WTC11 (cell line): ENCODE measurements around the gene PXYLP1. TPM values are rescaled to one million over a fixed set of nuclear protein-coding genes. Genes with fewer than 3 reads are reported as not detected.

ENCODE experiments used
- ATAC-seq: fragments of 200-7000 bp; cut with Tn5 transposase; 2 replicates; pipeline ENCODE4 v1.10.0; 2021; ENCODE audit warnings: mild to moderate bottlenecking, moderate library complexity
- CTCF ChIA-PET: fragments of 300-600 bp; sonication (Branson Sonifier 250); formaldehyde crosslinking; loops from one replicate; lab custom pipeline; 2021; ENCODE audit warnings: antibody characterized with exemption; lab: Charles Lee
- POLR2A ChIA-PET: fragments of 350-600 bp; sonication (Branson Sonifier 250); formaldehyde crosslinking; loops from one replicate; lab custom pipeline; 2021; ENCODE audit warnings: antibody characterized with exemption; lab: Charles Lee
- DNase-seq: peaks from one replicate; pipeline ENCODE4 v3.0.0; 2021; ENCODE audit warnings: low spot score
- H3K27ac Mint-ChIP-seq: 2 replicates; pipeline ENCODE4 v1.8.0; 2021; ENCODE audit warnings: mixed read lengths
- H3K27me3 Mint-ChIP-seq: 2 replicates; pipeline ENCODE4 v1.8.0; 2021; ENCODE audit warnings: low read depth, mild to moderate bottlenecking, moderate library complexity, mixed read lengths
- H3K36me3 Mint-ChIP-seq: 2 replicates; pipeline ENCODE4 v1.8.0; 2021; ENCODE audit warnings: mixed read lengths
- H3K4me1 Mint-ChIP-seq: 2 replicates; pipeline ENCODE4 v1.8.0; 2022; ENCODE audit warnings: mixed read lengths
- H3K4me3 Mint-ChIP-seq: 2 replicates; pipeline ENCODE4 v1.8.0; 2021; ENCODE audit warnings: mild to moderate bottlenecking, moderate library complexity, mixed read lengths
- H3K9me3 Mint-ChIP-seq: 2 replicates; pipeline ENCODE4 v1.8.0; 2021; ENCODE audit warnings: mixed read lengths
- CREM ChIP-seq: sonication (generic); formaldehyde crosslinking; IDR thresholded peaks from 2 replicates; pipeline ENCODE4 v1.8.1; 2022; ENCODE audit warnings: mild to moderate bottlenecking, missing genetic modification reagents, moderate library complexity
- ELF4 ChIP-seq: sonication (generic); formaldehyde crosslinking; IDR thresholded peaks from 2 replicates; pipeline ENCODE4 v1.8.1; 2022; ENCODE audit warnings: low read depth, mild to moderate bottlenecking, moderate library complexity, missing genetic modification reagents
- ETV6 ChIP-seq: sonication (generic); formaldehyde crosslinking; IDR thresholded peaks from 2 replicates; pipeline ENCODE4 v1.8.1; 2022; ENCODE audit warnings: mild to moderate bottlenecking, missing genetic modification reagents
- FOXJ3 ChIP-seq: sonication (generic); formaldehyde crosslinking; IDR thresholded peaks from 2 replicates; pipeline ENCODE4 v1.9.0; 2021; ENCODE audit warnings: missing genetic modification reagents, mild to moderate bottlenecking, borderline replicate concordance
- IRF2 ChIP-seq: sonication (generic); formaldehyde crosslinking; IDR thresholded peaks from 2 replicates; pipeline ENCODE4 v1.8.0; 2022; ENCODE audit warnings: low read depth, missing genetic modification reagents, borderline replicate concordance
- JUN ChIP-seq: sonication (generic); formaldehyde crosslinking; IDR thresholded peaks from 2 replicates; pipeline ENCODE4 v1.8.0; 2023; ENCODE audit warnings: mild to moderate bottlenecking, missing genetic modification reagents
- NFE2L1 ChIP-seq: sonication (generic); formaldehyde crosslinking; IDR thresholded peaks from 2 replicates; pipeline ENCODE4 v1.8.1; 2023; ENCODE audit warnings: missing genetic modification reagents
- NFYB ChIP-seq: sonication (generic); formaldehyde crosslinking; conservative IDR thresholded peaks from 2 replicates; pipeline ENCODE4 v1.8.0; 2022; ENCODE audit warnings: low read depth, missing genetic modification reagents
- NR1H2 ChIP-seq: sonication (generic); formaldehyde crosslinking; IDR thresholded peaks from 2 replicates; pipeline ENCODE4 v1.9.0; 2021; ENCODE audit warnings: mild to moderate bottlenecking, moderate library complexity, missing genetic modification reagents
- NR2C2 ChIP-seq: sonication (generic); formaldehyde crosslinking; IDR thresholded peaks from 2 replicates; pipeline ENCODE4 v1.8.0; 2022; ENCODE audit warnings: mild to moderate bottlenecking, missing genetic modification reagents
- PRRX2 ChIP-seq: fragments of 250-450 bp; sonication (Bioruptor Pico); IDR thresholded peaks from 2 replicates; pipeline ENCODE4 v1.8.0; 2021; ENCODE audit warnings: mild to moderate bottlenecking
- SOX15 ChIP-seq: fragments of 250-450 bp; sonication (Bioruptor Pico); IDR thresholded peaks from 2 replicates; pipeline ENCODE4 v1.9.0; 2021; ENCODE audit warnings: mild to moderate bottlenecking
- TCF7 ChIP-seq: sonication (generic); formaldehyde crosslinking; IDR thresholded peaks from 2 replicates; pipeline ENCODE4 v1.8.0; 2022; ENCODE audit warnings: mild to moderate bottlenecking, low read depth, missing genetic modification reagents, moderate library complexity
- ZNF263 ChIP-seq: sonication (generic); formaldehyde crosslinking; IDR thresholded peaks from 2 replicates; pipeline ENCODE4 v1.8.1; 2022; ENCODE audit warnings: low read depth, mild to moderate bottlenecking, moderate library complexity, missing genetic modification reagents
- ZNF396 ChIP-seq: fragments of 250-450 bp; sonication (Bioruptor Pico); IDR thresholded peaks from 2 replicates; pipeline ENCODE4 v1.8.0; 2021; ENCODE audit warnings: mild to moderate bottlenecking, moderate library complexity, borderline replicate concordance
- ZNF416 ChIP-seq: fragments of 250-450 bp; sonication (Bioruptor Pico); IDR thresholded peaks from 2 replicates; pipeline ENCODE4 v1.9.0; 2021; ENCODE audit warnings: mild to moderate bottlenecking, inconsistent platforms
- total RNA-seq: library from RNA; stranded (reverse); gene quantifications from 3 replicates; pipeline ENCODE4 v1.2.3, GENCODE V29; 2021
- TF ChIP-seq, protein P1 (sequence below): sonication (generic); formaldehyde crosslinking; IDR thresholded peaks from 2 replicates; pipeline ENCODE4 v1.8.1; 2022; ENCODE audit warnings: missing genetic modification reagents, borderline replicate concordance
- TF ChIP-seq, protein P2 (sequence below): sonication (generic); formaldehyde crosslinking; IDR thresholded peaks from 2 replicates; pipeline ENCODE4 v1.8.1; 2023; ENCODE audit warnings: mild to moderate bottlenecking, missing genetic modification reagents
- TF ChIP-seq, protein P3 (sequence below): sonication (generic); formaldehyde crosslinking; IDR thresholded peaks from 2 replicates; pipeline ENCODE4 v1.8.0; 2023; ENCODE audit warnings: missing genetic modification reagents, mild to moderate bottlenecking, borderline replicate concordance
- TF ChIP-seq, protein P4 (sequence below): sonication (generic); formaldehyde crosslinking; IDR thresholded peaks from 2 replicates; pipeline ENCODE4 v1.8.1; 2022; ENCODE audit warnings: mild to moderate bottlenecking, moderate library complexity, missing genetic modification reagents
- TF ChIP-seq, protein P5 (sequence below): fragments of 250-450 bp; sonication (Bioruptor Pico); IDR thresholded peaks from 2 replicates; pipeline ENCODE4 v1.8.0; 2021; ENCODE audit warnings: mild to moderate bottlenecking
- TF ChIP-seq, protein P6 (sequence below): sonication (generic); formaldehyde crosslinking; IDR thresholded peaks from 2 replicates; pipeline ENCODE4 v1.8.0; 2022; ENCODE audit warnings: mild to moderate bottlenecking, missing genetic modification reagents

Gene PXYLP1
- total RNA-seq, 1 experiment from 2014 or later = 20.1 TPM

DNA sequence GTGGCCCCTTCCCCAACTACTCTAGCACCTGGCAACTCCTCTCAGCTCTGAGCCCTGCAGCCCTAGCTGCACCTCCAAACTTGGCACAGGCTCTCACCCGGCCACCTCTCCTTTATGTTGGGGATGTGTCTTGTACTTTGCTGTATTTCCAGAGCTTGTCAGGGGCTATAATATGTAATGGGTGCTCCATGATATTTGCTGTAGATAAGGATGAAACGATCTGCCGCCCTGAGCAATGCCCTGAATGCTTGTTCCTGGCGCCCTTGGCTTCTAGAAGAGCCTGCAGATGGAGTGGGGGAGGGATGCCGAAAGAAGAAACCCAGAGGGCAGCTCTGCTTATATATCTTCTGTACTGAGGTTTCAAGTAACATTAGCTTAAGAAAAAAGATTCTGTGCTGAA, 100.8 kb downstream of the PXYLP1 start:
- no peak overlapping the region for H3K4me3 Mint-ChIP-seq
- POLR2A ChIA-PET = interaction anchor here (1.0 kb wide), 1 partner anchor 24 kb away, joined by 4 read pairs; no protein-coding TSS in a partner anchor
- H3K27ac Mint-ChIP-seq = no peak overlapping the region

DNA sequence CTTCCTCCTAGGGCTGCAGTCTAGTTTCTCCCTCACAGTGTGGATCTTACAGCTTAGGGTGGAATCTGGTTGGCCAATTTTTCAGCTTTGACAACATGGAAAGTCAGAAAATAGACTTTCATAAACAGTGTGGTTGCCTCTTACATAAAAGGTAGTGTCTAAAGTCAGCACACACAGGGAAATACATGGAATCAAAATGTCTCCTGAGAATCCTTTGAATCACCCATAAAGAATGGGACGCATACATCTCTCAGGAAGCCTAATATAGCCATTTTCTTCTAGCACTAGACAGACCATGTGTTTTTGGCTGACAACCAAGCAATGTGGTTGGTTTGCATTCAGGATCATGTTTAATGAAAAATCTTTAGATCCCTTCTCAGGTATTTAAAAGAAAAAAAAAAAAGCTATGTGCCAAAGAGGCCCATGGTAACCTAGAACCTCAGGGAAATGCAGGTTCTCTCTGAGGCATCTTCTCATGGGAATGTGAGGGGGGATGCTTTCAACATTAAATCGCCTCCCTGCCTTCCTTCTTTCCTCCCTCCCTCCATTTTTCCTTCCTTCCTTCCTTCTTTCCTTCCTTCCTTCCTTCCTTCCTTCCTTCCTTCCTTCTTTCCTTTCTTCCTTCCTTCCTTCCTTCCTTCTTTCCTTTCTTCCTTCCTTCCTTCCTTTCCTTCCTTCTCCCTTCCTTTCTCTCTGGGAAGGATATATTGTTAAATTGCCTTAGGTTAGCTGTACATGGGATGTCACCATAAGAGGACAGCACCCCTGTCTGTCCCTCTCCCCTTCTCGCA, 102.4 kb downstream of the PXYLP1 start:
- ChIA-PET CTCF (interaction anchor here (0.6 to 1.4 kb wide), 5 partner anchors 22 to 126 kb away, joined by 3 to 7 read pairs (median 5); no protein-coding TSS in a partner anchor), POLR2A (interaction anchor here (0.6 to 0.7 kb wide), 2 partner anchors 10 to 16 kb away, joined by 3 to 4 read pairs; no protein-coding TSS in a partner anchor)
- DNase-seq (no peak), ATAC-seq (no peak)
- H3K4me3 Mint-ChIP-seq = no peak overlapping the region
- peaks cover 3% of the 10 kb centered on the region; the same call in 1 of the 2 replicates for H3K9me3 Mint-ChIP-seq
- no peaks in the 10 kb centered on the region for H3K36me3 Mint-ChIP-seq
- H3K27me3 Mint-ChIP-seq = no peaks in the 10 kb centered on the region
- no peak for TF ChIP-seq TCF7 (CRISPR knock-in tag)
- TF ChIP-seq, protein P1, sequence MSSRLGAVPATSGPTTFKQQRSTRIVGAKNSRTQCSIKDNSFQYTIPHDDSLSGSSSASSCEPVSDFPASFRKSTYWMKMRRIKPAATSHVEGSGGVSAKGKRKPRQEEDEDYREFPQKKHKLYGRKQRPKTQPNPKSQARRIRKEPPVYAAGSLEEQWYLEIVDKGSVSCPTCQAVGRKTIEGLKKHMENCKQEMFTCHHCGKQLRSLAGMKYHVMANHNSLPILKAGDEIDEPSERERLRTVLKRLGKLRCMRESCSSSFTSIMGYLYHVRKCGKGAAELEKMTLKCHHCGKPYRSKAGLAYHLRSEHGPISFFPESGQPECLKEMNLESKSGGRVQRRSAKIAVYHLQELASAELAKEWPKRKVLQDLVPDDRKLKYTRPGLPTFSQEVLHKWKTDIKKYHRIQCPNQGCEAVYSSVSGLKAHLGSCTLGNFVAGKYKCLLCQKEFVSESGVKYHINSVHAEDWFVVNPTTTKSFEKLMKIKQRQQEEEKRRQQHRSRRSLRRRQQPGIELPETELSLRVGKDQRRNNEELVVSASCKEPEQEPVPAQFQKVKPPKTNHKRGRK (CRISPR knock-in tag) = peak; percentile 96
- H3K4me1 Mint-ChIP-seq = peaks cover 18% of the 10 kb centered on the region
- peak overlapping the region; percentile 4; the same call in 1 of the 2 replicates for H3K27ac Mint-ChIP-seq

More for the DNA sequence above, 100.8 kb downstream of the PXYLP1 start:
- DNase-seq (no peak), ATAC-seq (no peak)
- H3K4me1 Mint-ChIP-seq = peaks cover 18% of the 10 kb centered on the region
- TF ChIP-seq SOX15 (CRISPR knock-in tag) (no peak), FOXJ3 (CRISPR knock-in tag) (no peak), NFYB (CRISPR knock-in tag) (no peak), CREM (CRISPR knock-in tag) (no peak), PRRX2 (CRISPR knock-in tag) (no peak), IRF2 (no peak), NFE2L1 (CRISPR knock-in tag) (no peak), ELF4 (no peak), ZNF416 (CRISPR knock-in tag) (no peak), NR1H2 (CRISPR knock-in tag) (no peak), NR2C2 (CRISPR knock-in tag) (no peak), JUN (no peak), ZNF263 (CRISPR knock-in tag) (no peak), ETV6 (CRISPR knock-in tag) (no peak), ZNF396 (CRISPR knock-in tag) (no peak)
- TF ChIP-seq, protein P2, sequence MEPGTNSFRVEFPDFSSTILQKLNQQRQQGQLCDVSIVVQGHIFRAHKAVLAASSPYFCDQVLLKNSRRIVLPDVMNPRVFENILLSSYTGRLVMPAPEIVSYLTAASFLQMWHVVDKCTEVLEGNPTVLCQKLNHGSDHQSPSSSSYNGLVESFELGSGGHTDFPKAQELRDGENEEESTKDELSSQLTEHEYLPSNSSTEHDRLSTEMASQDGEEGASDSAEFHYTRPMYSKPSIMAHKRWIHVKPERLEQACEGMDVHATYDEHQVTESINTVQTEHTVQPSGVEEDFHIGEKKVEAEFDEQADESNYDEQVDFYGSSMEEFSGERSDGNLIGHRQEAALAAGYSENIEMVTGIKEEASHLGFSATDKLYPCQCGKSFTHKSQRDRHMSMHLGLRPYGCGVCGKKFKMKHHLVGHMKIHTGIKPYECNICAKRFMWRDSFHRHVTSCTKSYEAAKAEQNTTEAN (CRISPR knock-in tag) = no peak
- TF ChIP-seq, protein P3, sequence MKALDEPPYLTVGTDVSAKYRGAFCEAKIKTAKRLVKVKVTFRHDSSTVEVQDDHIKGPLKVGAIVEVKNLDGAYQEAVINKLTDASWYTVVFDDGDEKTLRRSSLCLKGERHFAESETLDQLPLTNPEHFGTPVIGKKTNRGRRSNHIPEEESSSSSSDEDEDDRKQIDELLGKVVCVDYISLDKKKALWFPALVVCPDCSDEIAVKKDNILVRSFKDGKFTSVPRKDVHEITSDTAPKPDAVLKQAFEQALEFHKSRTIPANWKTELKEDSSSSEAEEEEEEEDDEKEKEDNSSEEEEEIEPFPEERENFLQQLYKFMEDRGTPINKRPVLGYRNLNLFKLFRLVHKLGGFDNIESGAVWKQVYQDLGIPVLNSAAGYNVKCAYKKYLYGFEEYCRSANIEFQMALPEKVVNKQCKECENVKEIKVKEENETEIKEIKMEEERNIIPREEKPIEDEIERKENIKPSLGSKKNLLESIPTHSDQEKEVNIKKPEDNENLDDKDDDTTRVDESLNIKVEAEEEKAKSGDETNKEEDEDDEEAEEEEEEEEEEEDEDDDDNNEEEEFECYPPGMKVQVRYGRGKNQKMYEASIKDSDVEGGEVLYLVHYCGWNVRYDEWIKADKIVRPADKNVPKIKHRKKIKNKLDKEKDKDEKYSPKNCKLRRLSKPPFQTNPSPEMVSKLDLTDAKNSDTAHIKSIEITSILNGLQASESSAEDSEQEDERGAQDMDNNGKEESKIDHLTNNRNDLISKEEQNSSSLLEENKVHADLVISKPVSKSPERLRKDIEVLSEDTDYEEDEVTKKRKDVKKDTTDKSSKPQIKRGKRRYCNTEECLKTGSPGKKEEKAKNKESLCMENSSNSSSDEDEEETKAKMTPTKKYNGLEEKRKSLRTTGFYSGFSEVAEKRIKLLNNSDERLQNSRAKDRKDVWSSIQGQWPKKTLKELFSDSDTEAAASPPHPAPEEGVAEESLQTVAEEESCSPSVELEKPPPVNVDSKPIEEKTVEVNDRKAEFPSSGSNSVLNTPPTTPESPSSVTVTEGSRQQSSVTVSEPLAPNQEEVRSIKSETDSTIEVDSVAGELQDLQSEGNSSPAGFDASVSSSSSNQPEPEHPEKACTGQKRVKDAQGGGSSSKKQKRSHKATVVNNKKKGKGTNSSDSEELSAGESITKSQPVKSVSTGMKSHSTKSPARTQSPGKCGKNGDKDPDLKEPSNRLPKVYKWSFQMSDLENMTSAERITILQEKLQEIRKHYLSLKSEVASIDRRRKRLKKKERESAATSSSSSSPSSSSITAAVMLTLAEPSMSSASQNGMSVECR = no peak
- TF ChIP-seq, protein P4, sequence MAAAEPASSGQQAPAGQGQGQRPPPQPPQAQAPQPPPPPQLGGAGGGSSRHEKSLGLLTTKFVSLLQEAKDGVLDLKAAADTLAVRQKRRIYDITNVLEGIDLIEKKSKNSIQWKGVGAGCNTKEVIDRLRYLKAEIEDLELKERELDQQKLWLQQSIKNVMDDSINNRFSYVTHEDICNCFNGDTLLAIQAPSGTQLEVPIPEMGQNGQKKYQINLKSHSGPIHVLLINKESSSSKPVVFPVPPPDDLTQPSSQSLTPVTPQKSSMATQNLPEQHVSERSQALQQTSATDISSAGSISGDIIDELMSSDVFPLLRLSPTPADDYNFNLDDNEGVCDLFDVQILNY = no peak
- TF ChIP-seq, protein P5, sequence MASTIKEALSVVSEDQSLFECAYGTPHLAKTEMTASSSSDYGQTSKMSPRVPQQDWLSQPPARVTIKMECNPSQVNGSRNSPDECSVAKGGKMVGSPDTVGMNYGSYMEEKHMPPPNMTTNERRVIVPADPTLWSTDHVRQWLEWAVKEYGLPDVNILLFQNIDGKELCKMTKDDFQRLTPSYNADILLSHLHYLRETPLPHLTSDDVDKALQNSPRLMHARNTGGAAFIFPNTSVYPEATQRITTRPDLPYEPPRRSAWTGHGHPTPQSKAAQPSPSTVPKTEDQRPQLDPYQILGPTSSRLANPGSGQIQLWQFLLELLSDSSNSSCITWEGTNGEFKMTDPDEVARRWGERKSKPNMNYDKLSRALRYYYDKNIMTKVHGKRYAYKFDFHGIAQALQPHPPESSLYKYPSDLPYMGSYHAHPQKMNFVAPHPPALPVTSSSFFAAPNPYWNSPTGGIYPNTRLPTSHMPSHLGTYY (CRISPR knock-in tag) = no peak
- TF ChIP-seq, protein P6, sequence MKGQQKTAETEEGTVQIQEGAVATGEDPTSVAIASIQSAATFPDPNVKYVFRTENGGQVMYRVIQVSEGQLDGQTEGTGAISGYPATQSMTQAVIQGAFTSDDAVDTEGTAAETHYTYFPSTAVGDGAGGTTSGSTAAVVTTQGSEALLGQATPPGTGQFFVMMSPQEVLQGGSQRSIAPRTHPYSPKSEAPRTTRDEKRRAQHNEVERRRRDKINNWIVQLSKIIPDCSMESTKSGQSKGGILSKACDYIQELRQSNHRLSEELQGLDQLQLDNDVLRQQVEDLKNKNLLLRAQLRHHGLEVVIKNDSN (CRISPR knock-in tag) = no peak
- CTCF ChIA-PET = interaction anchor here (1.5 to 1.8 kb wide), 2 partner anchors 24 to 122 kb away, joined by 3 to 4 read pairs; no protein-coding TSS in a partner anchor
- no peaks in the 10 kb centered on the region for H3K36me3 Mint-ChIP-seq
- no peaks in the 10 kb centered on the region for H3K27me3 Mint-ChIP-seq
- no peaks in the 10 kb centered on the region for H3K9me3 Mint-ChIP-seq
